Measurements from ENCODE around the gene RMND5B.

GRCh38 chr5:178115136-178115813 is 15.5 kb upstream of the RMND5B start:
- no peak for TF ChIP-seq ELF1 (IDR thresholded peaks at IDR 0.05; ENCODE audit: borderline replicate concordance, low read depth)
- TF ChIP-seq POLR2A (IDR thresholded peaks at IDR 0.05; ENCODE audit: borderline replicate concordance, extremely low read depth, insufficient read depth, insufficient read length) = no peak
- TF ChIP-seq MAX (IDR thresholded peaks at IDR 0.05) = no peak
- no peak for TF ChIP-seq CTCF (IDR thresholded peaks at IDR 0.05 in 2 of 3, conservative IDR thresholded peaks at IDR 0.05 in 1 of 3; ENCODE audit: borderline replicate concordance in 1 of 3, insufficient read depth in 1 of 3, low read depth in 2 of 3, low read length in 2 of 3)
- no peak for TF ChIP-seq POLR2AphosphoS5 (IDR thresholded peaks at IDR 0.05; ENCODE audit: low read depth, low read length)
- no peak for TF ChIP-seq REST (IDR thresholded peaks at IDR 0.05; ENCODE audit: low read depth)
- no peak for TF ChIP-seq ZBTB33 (IDR thresholded peaks at IDR 0.05; ENCODE audit: extremely low read depth, insufficient replicate concordance, low read length)
- no peak for TF ChIP-seq EGR1 (IDR thresholded peaks at IDR 0.05; ENCODE audit: low read depth)
- no peak for TF ChIP-seq CEBPB (IDR thresholded peaks at IDR 0.05; ENCODE audit: low read depth)
- no peak for TF ChIP-seq ZNF274 (IDR thresholded peaks at IDR 0.05; ENCODE audit: low read depth, low read length)
- TF ChIP-seq EZH2 (IDR thresholded peaks at IDR 0.05) = no peak
- TF ChIP-seq SP1 (IDR thresholded peaks at IDR 0.05; ENCODE audit: low read depth) = no peak
- no peak for TF ChIP-seq ATF3 (IDR thresholded peaks at IDR 0.05)
- TF ChIP-seq JUND (IDR thresholded peaks at IDR 0.05) = no peak

Data from HCT116 (cell line).